Muscle of arm (tissue), 14 donors: ENCODE results near the gene GATAD2A. TPM values are rescaled to one million over a fixed set of nuclear protein-coding genes. Genes with fewer than 3 reads are reported as not detected.
"Not testable (repeated sequence)": the region's sequence is repeated elsewhere in the genome, so short reads cannot be mapped to it uniquely, and the experiment has no call there.

Experiments used
- DNase-seq: peaks from one replicate; pipeline ENCODE4 v3.0.0-alpha.2; 2013
- long read RNA-seq, 11 donors: transcript quantifications; one replicate each; lab custom pipeline, GENCODE V29; 2026
- polyA plus RNA-seq, 12 donors: library from polyadenylated mRNA; unstranded; fragments of 120-200 nt; gene quantifications; one replicate each; pipeline ENCODE4 v1.2.1, GENCODE V29; 2013; ENCODE audit not compliant: insufficient read length in 12 of 12

The GATAD2A gene
- polyA plus RNA-seq: 10 to 100 TPM in 11 of 12 donors, not detected in 1; 35.2 to 69.9 (median 48.4) TPM
- long read RNA-seq, donor 1, partial matches to known transcripts: 47 of 47 reads
- long read RNA-seq, donor 1, other reads (novel, unspliced or antisense): 0 of 47 reads
- long read RNA-seq, donor 2: 0 reads
- long read RNA-seq, donor 3, partial matches to known transcripts: 0 of 1 reads
- long read RNA-seq, donor 3, other reads (novel, unspliced or antisense): 0 of 1 reads
- long read RNA-seq, donor 4, partial matches to known transcripts: 10 of 10 reads
- long read RNA-seq, donor 4, other reads (novel, unspliced or antisense): 0 of 10 reads
- long read RNA-seq, donor 5, partial matches to known transcripts: 17 of 18 reads
- long read RNA-seq, donor 5, other reads (novel, unspliced or antisense): 0 of 18 reads
- long read RNA-seq, donor 6, partial matches to known transcripts: 0 of 1 reads
- long read RNA-seq, donor 6, other reads (novel, unspliced or antisense): 0 of 1 reads
- long read RNA-seq, donor 7: 0 reads
- long read RNA-seq, donor 8: 0 reads
- long read RNA-seq, donor 9, partial matches to known transcripts: 0 of 1 reads
- long read RNA-seq, donor 9, other reads (novel, unspliced or antisense): 0 of 1 reads
- long read RNA-seq, donor 10: 0 reads
- long read RNA-seq, donor 11: 0 reads

- peak; percentile 94 for DNase-seq
These were observed at the start of gene GATAD2A for GRCh38 chr19:19404879-19405860. Gene GATAD2A (plus strand): TSS chr19:19405675. CDS start chr19:19465346, 59,671 bp downstream.

GRCh38 chr19:19356500-19356899 is 49.0 kb upstream of the GATAD2A start:
- no peak for DNase-seq

GRCh38 chr19:19356901-19357566 is 48.4 kb upstream of the GATAD2A start:
- no peak for DNase-seq

DNA sequence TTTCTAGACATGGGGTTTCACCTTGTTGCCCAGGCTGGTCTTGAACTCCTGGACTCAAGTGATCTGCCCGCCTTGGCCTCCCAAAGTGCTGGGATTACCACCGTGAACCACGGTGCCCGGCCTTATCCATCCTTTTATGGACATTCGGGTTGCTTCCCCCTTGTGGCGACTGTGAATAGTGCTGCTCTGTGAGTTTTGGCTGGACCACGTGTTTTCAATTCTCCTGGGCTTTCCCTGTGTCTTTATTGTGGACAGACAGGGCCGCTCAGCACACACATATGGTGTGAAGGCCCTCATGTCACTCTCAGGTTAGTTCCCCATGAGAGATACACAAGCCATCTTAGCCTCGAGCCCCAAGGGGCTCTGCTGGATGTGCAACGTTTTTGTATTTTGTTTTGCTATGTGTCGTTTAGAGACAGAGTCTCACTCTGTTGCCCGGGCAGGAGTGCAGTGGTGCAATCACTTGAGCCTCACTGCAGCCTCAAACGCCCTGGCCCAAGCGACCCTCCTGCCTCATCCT is 44.3 kb upstream of the GATAD2A start:
- DNase-seq: peak; percentile 83

DNA sequence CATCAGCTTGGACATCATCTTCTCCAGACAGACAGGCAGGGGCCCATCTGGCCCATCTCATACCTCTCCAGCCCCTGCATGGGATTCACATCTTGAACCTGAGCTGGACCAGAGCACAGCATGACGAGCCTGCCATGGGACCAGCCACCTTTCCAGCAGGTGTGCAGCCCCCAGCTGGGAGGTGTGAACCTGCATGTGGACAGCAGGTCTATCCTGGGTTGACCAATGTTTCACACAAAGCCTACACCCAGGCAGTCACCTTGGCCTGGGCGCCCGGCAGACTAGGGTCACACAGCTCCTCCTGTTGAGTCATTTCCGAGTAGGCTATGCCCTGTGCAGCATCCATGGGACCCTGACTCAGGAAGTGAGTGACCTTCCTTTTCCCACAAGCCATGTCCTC is 43.4 kb upstream of the GATAD2A start:
- no peak for DNase-seq

DNA sequence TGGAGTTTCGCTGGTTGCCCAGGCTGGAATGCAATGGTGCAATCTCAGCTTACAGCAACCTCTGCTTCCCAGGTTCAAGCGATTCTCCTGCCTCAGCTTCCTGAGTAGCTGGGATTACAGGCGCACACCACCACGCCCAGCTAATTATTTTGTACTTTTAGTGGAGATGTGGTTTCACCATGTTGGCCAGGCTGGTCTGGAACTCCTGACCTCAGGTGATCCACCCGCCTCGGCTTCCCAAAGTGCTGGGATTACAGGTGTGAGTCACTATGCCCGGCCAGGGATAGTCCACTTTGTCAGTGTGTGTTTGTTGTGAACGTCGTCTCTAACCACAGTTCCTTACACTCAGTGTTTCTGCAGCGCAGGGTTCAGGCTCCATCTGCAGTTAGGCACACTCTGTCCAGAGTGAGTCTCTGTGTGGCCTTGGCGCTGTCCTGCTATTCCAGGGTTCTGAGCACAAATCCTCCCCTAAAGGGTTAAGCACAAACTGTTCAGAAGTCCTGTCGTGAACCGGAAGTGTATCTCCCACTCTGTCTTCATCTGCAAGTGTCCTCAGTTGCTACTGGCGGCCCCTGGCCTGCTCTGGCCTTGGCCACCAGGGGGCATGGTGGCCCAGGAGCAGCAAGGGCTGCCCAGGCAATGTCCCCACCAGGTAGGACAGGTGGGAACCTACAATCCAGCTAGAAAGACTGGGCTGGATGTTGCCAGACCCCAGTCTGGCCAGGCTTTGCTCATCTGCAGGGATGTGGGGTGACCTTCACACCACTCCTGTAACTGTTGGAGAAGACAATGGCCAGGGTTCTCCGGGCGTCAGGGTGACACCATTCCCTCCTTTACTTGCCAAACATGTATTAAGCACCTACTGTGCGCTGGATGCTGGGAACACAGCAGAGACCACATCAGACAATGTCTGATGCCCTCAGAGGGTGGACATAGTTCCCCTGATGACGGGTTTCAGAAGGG is 38.8 kb upstream of the GATAD2A start:
- peak; percentile 43 for DNase-seq

- DNase-seq: no peak
These were observed 37.4 kb upstream of the GATAD2A start for GRCh38 chr19:19368087-19368486.

GRCh38 chr19:19371059-19371458 is 34.4 kb upstream of the GATAD2A start:
- no peak for DNase-seq

DNA sequence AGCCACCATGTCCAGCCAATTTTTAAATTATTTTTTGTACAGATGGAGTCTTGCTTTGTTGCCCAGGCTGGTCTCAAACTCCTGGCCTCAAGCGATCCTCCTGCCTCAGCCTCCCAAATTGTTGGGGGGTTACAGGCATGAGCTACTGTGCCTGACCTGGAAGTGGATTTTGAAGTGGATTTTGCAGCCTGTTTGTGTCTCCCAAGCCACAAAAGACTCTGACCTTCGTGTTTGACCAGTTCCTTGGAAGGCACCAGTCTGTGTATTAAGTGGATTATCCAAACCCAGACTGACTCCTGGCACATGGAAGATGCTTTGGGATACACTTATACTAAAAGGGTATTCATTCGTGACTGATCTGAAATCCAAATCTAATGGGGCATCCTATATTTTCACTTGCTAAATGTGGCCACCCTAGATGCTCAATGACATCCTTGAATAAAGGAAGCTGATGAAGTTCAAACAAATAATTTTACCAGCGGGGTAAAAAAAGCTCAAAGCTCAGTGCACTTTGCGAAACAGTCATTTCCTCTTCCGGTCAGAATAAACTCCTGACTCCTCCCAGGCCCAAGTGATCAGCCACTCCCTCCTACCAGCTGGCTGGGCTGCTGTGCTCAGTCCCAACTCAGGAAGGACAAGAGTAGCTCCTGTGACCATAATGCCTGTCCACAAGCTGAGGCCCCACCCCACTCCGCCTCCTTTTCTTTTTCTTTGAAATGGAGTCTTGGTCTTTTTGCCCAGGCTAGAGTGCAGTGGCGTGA is 32.6 kb upstream of the GATAD2A start:
- no peak for DNase-seq

DNA sequence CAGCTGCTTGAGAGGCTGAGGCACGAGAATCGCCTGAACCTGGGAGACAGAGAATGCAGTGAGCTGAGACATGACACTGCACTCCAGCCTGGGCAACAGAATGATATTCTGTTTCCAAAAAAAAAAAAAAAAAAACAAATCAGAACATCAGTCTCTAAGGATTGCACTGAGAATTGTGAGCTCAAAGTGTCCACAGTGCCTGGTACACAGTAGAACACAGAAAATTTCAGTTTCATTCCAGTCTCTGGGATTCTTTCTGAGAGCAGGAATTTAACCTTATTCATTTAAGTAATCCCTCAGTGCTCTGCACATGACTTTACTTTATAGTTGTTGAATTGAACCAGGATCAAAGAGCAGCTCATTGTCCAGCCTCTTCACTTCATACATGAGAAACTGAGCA is 25.9 kb upstream of the GATAD2A start:
- DNase-seq: no peak

DNA sequence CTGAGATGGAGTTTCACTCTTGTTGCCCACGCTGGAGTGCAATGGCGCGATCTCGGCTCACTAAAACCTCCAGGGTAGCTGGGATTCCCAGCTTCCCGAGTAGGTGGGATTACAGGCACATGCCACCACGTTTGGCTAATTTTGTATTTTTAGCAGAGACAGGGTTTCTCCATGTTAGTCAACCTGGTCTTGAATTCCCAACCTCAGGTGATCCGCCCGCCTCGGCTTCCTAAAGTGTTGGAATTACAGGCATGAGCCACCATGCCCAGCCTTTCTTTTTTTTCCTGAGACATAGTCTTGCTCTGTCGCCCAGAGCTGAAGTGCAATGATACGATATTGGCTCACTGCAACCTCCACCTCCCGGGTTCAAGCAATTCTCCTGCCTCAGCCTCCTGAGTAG is 25.2 kb upstream of the GATAD2A start:
- DNase-seq: not testable (repeated sequence)

DNA sequence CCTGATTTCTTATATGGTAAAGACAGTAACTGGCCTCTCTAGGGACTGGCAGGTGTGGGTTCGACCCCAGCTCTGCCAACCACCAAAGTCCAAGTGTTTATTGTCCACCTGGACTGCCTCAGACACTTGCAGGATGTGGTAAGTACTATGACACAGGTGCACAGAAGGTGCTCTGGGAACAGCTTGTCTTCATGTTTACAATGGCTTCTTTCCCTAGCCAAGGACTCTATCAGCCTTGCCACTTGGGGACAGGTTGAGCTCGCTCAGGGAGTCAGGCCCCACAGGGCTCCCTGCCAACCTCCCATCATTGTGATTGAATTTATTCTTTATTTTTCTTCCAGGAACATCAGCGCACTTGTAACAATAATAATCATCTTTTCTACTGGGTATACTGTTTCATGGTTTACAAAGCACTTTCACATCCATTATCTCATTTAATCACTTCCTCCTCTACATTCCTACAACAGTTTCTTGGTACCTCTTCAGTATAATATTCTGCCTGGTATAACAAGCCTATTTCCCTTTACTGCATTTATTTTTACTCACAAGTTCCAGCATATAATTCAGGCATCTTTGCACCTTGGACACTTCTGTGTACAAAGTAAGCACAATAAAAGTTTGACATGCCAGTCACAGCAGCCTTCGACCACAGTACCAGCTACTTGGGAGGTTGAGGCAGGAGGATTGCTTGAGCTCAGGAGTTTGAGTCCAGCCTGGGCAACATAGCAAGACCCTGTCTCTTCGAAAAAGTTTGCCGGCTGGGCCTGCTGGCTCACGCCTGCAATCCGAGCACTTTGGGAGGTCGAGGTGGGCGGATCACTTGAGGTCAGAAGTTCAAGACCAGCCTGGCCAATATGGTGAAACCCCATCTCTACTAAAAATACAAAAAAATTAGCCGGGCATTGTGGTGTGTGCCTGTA is 24.2 kb upstream of the GATAD2A start:
- no peak for DNase-seq

DNA sequence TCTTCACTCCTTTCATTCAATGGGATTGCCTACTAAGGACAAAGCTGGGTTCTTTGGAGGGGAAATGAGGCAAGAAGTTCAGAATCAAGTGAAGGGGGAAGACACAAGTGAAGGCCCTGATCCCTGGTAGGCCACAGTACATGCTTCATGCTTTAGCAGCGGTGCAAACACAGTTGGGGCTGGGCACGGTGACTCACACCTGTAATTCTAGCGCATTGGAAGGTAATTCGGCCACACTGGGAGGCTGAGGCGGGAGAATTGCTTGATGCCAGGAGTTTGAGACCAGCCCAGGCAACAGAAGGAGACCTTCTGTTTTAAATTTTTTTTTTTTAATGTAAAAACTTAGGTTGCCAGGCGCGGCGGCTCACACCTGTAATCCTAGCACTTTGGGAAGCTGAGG is 23.4 kb upstream of the GATAD2A start:
- no peak for DNase-seq

DNA sequence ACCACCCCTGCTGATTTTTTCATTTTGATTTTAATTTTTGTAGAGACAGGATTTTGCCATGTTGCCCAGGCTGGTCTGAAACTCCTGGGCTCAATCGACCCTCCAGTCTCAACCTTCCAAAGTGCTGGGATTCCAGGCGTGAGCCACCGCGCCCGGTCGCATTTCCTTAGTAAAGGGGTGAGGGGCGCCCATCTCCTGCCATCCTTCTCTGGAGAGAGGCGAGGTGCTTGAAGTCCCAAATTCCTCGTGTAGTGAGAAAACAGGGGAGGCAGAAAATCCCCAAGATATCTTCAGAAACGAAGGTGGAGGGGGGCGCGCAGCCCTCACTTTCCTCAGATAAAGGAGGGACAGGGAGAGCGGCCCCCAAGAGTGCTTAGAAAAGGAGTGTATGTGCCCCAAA is 21.0 kb upstream of the GATAD2A start:
- DNase-seq: no peak

- DNase-seq: peak; percentile 99
These were observed 20.2 kb upstream of the GATAD2A start for GRCh38 chr19:19385131-19385895.

GRCh38 chr19:19385896-19386869 is 19.3 kb upstream of the GATAD2A start:
- no peak for DNase-seq
